ENCODE data around the gene GCG. TPM values are rescaled to one million over a fixed set of nuclear protein-coding genes. Genes with fewer than 3 reads are reported as not detected.

The GCG gene
- total RNA-seq, 1 donor from 2014 or later: not detected

DNA sequence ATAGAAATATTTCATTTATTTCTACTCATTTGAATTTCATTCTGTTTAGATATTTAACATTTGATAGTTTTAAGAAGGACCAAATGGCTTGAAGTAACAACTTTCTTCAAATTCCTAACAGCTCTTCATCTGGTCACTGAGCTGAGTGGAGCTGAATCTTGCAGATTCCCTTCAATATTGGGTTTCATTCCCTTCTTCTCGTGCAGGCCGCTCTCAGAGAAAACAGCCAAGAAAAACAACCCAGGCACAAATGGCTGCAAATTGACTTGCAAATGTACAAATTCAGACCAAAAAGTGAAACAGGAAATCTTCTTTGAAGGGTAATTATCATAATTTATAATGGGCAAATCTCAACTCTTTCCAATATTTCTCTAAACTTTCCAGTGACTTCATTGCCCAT, 30.3 kb upstream of the GCG start:
- ChIA-PET POLR2A (no interaction called here), CTCF (no interaction called here)
- no peak for DNase-seq
- Mint-ChIP-seq H3K36me3 (ENCODE audit: low read depth) (no peaks in the 10 kb centered on the region), H3K4me1 (no peaks in the 10 kb centered on the region), H3K27ac (no peak overlapping the region), H3K9me3 (no peaks in the 10 kb centered on the region), H3K4me3 (no peak overlapping the region), H3K27me3 (peaks cover 5% of the 10 kb centered on the region)
- ATAC-seq (ENCODE audit: low read depth): no peak
- intact Hi-C loops (cut with micrococcal nuclease): no loop called here
- TF ChIP-seq, protein P1, sequence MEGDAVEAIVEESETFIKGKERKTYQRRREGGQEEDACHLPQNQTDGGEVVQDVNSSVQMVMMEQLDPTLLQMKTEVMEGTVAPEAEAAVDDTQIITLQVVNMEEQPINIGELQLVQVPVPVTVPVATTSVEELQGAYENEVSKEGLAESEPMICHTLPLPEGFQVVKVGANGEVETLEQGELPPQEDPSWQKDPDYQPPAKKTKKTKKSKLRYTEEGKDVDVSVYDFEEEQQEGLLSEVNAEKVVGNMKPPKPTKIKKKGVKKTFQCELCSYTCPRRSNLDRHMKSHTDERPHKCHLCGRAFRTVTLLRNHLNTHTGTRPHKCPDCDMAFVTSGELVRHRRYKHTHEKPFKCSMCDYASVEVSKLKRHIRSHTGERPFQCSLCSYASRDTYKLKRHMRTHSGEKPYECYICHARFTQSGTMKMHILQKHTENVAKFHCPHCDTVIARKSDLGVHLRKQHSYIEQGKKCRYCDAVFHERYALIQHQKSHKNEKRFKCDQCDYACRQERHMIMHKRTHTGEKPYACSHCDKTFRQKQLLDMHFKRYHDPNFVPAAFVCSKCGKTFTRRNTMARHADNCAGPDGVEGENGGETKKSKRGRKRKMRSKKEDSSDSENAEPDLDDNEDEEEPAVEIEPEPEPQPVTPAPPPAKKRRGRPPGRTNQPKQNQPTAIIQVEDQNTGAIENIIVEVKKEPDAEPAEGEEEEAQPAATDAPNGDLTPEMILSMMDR (IDR thresholded peaks at IDR 0.05): no peak

DNA sequence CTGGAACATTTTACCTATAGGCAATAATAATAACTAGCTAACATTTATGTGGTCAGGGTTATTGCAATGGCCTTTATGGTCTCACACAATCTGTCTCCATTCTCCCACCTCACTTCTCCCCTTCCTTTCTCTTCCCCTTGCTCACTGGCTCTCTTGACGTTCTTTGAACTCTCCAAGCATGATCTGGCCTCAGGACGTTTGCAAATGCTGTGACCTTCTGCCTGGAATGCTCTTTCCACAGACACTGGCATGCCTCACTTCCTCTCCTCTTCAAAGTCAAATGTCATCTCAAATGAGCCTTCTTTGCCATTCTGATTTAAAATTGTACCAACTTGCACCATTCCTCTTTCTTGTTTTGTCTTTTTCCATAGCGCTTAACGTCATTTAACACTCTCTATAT, 25.3 kb upstream of the GCG start:
- ATAC-seq (ENCODE audit: low read depth): no peak
- Mint-ChIP-seq H3K4me1 (no peaks in the 10 kb centered on the region), H3K27me3 (peaks cover 8% of the 10 kb centered on the region), H3K36me3 (ENCODE audit: low read depth) (no peaks in the 10 kb centered on the region), H3K4me3 (no peak overlapping the region), H3K9me3 (no peaks in the 10 kb centered on the region), H3K27ac (no peak overlapping the region)
- ChIA-PET POLR2A (no interaction called here), CTCF (no interaction called here)
- intact Hi-C loops (cut with micrococcal nuclease): no loop called here
- no peak for DNase-seq
- TF ChIP-seq, protein P1 (IDR thresholded peaks at IDR 0.05): no peak

DNA sequence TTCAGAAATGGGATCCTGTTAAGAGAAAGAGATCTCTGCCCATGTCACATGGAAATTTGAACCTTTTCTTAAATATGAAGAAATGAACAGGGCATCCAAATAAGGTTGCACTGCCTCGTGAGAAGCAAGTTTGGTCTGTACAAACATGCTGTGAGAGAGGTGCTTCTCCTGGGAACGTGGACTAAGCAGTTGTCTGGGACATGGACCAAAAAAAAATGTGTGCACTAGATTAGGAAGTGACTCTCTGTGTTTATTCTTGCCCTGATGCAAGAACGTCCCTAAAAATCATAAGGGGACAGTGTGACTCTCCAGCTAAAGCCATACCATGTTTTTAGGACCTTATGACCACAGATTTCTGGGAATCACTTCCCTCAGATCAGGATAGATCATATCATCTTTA, 23.7 kb upstream of the GCG start:
- H3K4me3 Mint-ChIP-seq: no peak overlapping the region
- POLR2A ChIA-PET: no interaction called here
- H3K4me1 Mint-ChIP-seq: no peaks in the 10 kb centered on the region
- H3K36me3 Mint-ChIP-seq (ENCODE audit: low read depth): no peaks in the 10 kb centered on the region
- TF ChIP-seq, protein P1 (IDR thresholded peaks at IDR 0.05): no peak
- H3K9me3 Mint-ChIP-seq: no peaks in the 10 kb centered on the region
- peaks cover 8% of the 10 kb centered on the region for H3K27me3 Mint-ChIP-seq
- H3K27ac Mint-ChIP-seq: no peak overlapping the region
- intact Hi-C loops (cut with micrococcal nuclease): no loop called here
- ATAC-seq (ENCODE audit: low read depth) (no peak), DNase-seq (no peak)
- CTCF ChIA-PET: no interaction called here

DNA sequence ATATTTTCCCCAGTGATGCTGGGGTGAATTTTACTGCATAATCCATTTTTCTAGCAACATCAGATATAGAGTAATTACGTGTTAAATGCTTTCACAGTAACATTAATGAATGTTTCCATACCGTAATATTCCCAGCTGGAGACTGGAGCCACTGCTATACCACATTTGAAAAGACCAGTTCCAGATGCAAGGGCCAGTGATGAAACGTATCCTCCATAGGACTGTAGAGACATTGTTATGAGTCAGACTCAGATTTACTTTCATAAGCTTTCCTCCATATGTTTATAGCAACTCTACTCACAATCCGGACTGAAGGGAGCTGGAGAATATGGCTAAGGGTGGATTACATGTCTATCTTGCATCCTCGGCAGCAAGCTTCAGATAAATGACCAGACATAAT, 22.7 kb upstream of the GCG start:
- DNase-seq: no peak
- ChIA-PET CTCF (no interaction called here), POLR2A (no interaction called here)
- TF ChIP-seq, protein P1 (IDR thresholded peaks at IDR 0.05): no peak
- Mint-ChIP-seq H3K27ac (no peak overlapping the region), H3K27me3 (peaks cover 7% of the 10 kb centered on the region), H3K9me3 (no peaks in the 10 kb centered on the region), H3K4me3 (no peak overlapping the region), H3K36me3 (ENCODE audit: low read depth) (no peaks in the 10 kb centered on the region), H3K4me1 (no peaks in the 10 kb centered on the region)
- ATAC-seq (ENCODE audit: low read depth): no peak
- intact Hi-C loops (cut with micrococcal nuclease): no loop called here

DNA sequence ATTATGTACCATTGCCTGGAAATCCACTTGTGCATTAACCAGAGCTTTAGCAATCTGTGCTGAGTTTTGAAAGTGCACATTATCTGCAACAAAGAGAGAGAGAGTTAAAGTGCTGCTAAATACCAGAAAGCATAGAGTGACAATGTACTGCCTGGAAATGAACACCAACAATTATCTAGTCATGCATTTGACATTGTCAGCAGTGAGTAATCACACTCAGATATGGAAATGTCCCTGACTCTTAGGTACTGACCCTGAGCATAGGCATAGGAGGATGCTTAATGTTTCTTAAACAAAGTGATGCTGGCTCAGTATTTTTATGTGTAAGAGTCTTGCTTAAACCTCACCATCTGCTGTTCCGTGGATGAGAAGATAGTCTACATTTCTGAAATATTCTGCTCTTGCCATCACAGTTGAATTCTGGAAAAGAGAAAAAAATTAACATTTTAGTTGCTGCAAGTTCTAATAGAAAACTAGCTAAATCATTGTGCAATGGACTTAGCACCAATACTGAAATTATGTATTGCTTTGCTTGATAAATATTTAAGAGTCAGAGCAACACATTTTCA, 20.8 kb upstream of the GCG start:
- Mint-ChIP-seq H3K27ac (no peak overlapping the region), H3K36me3 (ENCODE audit: low read depth) (no peaks in the 10 kb centered on the region), H3K4me1 (no peaks in the 10 kb centered on the region), H3K4me3 (no peak overlapping the region), H3K27me3 (peaks cover 10% of the 10 kb centered on the region), H3K9me3 (no peaks in the 10 kb centered on the region)
- TF ChIP-seq, protein P1 (IDR thresholded peaks at IDR 0.05): no peak
- POLR2A ChIA-PET: no interaction called here
- intact Hi-C loops (cut with micrococcal nuclease): no loop called here
- DNase-seq (no peak), ATAC-seq (ENCODE audit: low read depth) (no peak)
- CTCF ChIA-PET: no interaction called here

All from activated B cell treated with CpG ODN at 0.5 μM for 24 hours (primary cell).